Activated naive CD8-positive, alpha-beta T cell treated with anti-CD3 and anti-CD28 coated beads, Interleukin-2, amount 50 U/mL, for 24 hours (primary cell): ENCODE results near the gene MPHOSPH8.
"Not testable (repeated sequence)": the region's sequence is repeated elsewhere in the genome, so short reads cannot be mapped to it uniquely, and the experiment has no call there.

ENCODE experiments used
- ATAC-seq: fragments of 150-1000 bp; cut with Tn5 transposase; one replicate; pipeline ENCODE4 v1.10.0; 2021
- DNase-seq: peaks from one replicate; pipeline ENCODE4 v3.0.0; 2021
- H3K27ac Mint-ChIP-seq: one replicate; pipeline ENCODE4 v1.8.0; 2021; ENCODE audit warnings: mild to moderate bottlenecking, mixed read lengths
- H3K27me3 Mint-ChIP-seq: one replicate; pipeline ENCODE4 v1.8.0; 2021; ENCODE audit warnings: mixed read lengths
- H3K36me3 Mint-ChIP-seq: one replicate; pipeline ENCODE4 v1.8.0; 2021; ENCODE audit warnings: low read depth, mixed read lengths
- H3K4me1 Mint-ChIP-seq: one replicate; pipeline ENCODE4 v1.8.0; 2021; ENCODE audit warnings: mixed read lengths
- H3K4me3 Mint-ChIP-seq: one replicate; pipeline ENCODE4 v1.8.0; 2021; ENCODE audit warnings: mild to moderate bottlenecking, moderate library complexity, mixed read lengths
- H3K9me3 Mint-ChIP-seq: one replicate; pipeline ENCODE4 v1.8.0; 2021; ENCODE audit warnings: mixed read lengths

Gene MPHOSPH8

DNA sequence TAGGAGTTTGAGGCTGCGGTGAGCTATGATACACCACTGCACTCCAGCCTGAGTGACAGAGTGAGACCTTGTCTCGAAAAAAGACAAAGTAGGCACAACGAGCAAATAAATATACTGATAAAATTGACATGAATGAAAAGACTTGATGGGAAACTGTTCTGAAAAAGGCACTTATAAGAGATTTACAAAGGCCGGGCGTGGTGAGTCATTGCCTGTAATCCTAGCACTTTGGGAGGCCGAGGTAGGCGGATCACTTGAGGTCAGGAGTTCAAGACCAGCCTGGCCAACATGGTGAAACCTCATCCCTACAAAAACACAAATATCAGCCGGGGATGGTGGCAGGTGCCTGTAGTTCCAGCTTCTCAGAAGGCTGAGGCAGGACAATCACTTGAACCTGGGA is 58.0 kb downstream of the MPHOSPH8 start:
- not testable (repeated sequence) for H3K27ac Mint-ChIP-seq, H3K4me3 Mint-ChIP-seq

DNA sequence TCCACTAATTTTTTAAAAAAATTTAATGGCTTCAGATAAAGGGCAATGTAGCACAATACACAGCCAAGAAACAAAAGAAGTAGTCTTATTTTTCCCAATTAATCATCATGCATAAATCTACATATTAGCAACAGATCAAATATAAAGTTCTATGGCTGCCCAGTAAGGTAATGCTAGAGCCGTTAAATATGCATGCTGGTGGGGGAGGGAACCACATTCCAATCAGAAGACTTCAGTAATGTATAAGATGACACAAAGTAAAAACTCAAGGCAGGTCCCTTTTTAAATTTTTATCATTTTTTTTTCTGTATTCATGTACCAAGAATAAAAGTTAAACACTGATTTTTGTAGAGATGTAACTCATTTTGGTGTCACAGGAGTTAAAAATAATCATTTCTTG is 62.0 kb downstream of the MPHOSPH8 start:
- DNase-seq (no peak), ATAC-seq (no peak)
- Mint-ChIP-seq H3K36me3 (peaks cover 30% of the 10 kb centered on the region), H3K9me3 (no peaks in the 10 kb centered on the region), H3K4me1 (peaks cover 9% of the 10 kb centered on the region), H3K4me3 (no peak overlapping the region), H3K27me3 (no peaks in the 10 kb centered on the region), H3K27ac (no peak overlapping the region)

More for the DNA sequence above, 58.0 kb downstream of the MPHOSPH8 start:
- H3K27me3 Mint-ChIP-seq, H3K4me1 Mint-ChIP-seq, ATAC-seq, DNase-seq, H3K9me3 Mint-ChIP-seq: not testable (repeated sequence)
- H3K36me3 Mint-ChIP-seq, result peaks cover 23% of the 10 kb centered on the region

DNA sequence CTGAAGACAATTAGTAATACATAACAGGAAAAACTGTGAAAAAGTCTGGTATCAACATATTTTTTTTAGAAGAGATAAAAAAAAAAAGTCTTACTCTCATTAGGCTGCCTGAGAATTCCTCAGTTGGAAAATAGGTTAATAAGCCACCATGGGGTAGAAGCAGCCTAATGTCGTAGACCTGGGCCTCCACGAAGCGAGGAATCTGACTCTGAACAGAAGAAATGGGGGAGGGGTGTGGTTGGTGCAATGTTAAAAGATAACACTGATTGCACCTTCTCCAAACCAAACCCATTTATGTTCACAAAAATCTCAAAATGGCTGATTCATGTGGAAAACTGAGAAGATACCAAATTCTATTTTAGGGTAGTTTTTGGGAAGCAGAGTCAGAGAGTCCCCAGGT is 62.4 kb downstream of the MPHOSPH8 start:
- H3K36me3 Mint-ChIP-seq, result peaks cover 28% of the 10 kb centered on the region
- H3K4me1 Mint-ChIP-seq, result peaks cover 10% of the 10 kb centered on the region
- no peaks in the 10 kb centered on the region for H3K27me3 Mint-ChIP-seq
- ATAC-seq (no peak), DNase-seq (no peak)
- H3K4me3 Mint-ChIP-seq, result no peak overlapping the region
- H3K27ac Mint-ChIP-seq, result no peak overlapping the region
- H3K9me3 Mint-ChIP-seq, result no peaks in the 10 kb centered on the region

DNA sequence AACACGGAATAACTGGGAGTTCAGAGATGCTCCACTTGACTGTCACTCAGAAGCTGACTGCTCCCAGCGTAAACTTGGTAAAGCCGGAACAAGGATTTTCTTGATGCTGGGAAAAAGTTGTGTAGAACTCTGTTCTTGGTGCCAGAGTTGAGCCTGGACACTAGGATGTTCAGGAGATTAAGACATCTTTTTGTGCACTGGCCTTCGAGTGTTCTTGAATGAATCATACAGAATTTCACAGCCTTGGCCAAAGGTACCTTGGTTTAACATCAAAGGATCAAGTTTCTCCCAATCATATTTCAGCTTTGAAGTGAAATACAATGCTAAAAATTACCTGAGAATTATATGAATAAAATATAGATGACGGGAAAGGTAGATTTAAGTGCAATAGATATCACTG is 67.5 kb downstream of the MPHOSPH8 start:
- DNase-seq, H3K4me1 Mint-ChIP-seq, H3K27ac Mint-ChIP-seq, H3K9me3 Mint-ChIP-seq, ATAC-seq, H3K27me3 Mint-ChIP-seq, H3K4me3 Mint-ChIP-seq: not testable (repeated sequence)
- H3K36me3 Mint-ChIP-seq, result peaks cover 12% of the 10 kb centered on the region

DNA sequence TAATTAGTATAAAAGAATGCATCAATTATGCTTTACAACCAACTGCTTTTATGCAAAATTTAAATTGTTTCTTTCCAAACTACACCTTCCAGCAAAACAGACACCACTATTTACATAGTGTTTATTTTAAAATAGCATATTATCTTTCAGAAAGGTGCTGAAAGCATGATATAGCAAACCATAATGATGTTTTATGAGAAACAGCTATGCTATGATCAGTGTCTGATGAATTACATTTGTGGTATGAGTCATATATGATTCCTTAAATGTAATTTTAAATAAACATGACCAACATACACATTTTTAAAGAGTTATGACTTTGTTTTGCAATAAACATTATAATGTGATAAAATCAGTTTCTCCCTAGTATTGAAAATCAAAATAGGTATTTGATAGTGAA is 68.2 kb downstream of the MPHOSPH8 start:
- H3K4me3 Mint-ChIP-seq, H3K27ac Mint-ChIP-seq, H3K27me3 Mint-ChIP-seq, ATAC-seq, H3K4me1 Mint-ChIP-seq, H3K9me3 Mint-ChIP-seq, DNase-seq: not testable (repeated sequence)
- H3K36me3 Mint-ChIP-seq, result peaks cover 12% of the 10 kb centered on the region

DNA sequence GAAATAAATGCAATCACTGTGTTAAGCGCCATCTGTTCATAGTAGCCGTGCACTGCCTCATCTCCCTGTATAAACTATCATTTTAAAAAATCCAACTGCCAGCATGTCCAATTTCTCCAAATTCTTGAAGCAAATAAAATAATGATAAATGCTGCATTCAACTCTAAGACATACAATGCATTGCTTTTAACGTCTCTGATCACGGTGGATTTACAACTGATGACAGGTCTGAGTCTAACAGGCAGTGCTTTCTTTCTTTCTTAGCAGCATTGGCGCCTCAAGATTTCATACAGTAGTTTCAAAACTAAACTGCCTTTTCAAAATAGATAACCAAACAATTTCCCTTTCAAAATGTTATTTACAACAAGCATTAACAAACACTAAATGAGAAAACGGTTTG is 70.8 kb downstream of the MPHOSPH8 start:
- H3K36me3 Mint-ChIP-seq, result peaks cover 11% of the 10 kb centered on the region
- H3K4me3 Mint-ChIP-seq, DNase-seq, ATAC-seq, H3K4me1 Mint-ChIP-seq, H3K27ac Mint-ChIP-seq, H3K9me3 Mint-ChIP-seq, H3K27me3 Mint-ChIP-seq: not testable (repeated sequence)

DNA sequence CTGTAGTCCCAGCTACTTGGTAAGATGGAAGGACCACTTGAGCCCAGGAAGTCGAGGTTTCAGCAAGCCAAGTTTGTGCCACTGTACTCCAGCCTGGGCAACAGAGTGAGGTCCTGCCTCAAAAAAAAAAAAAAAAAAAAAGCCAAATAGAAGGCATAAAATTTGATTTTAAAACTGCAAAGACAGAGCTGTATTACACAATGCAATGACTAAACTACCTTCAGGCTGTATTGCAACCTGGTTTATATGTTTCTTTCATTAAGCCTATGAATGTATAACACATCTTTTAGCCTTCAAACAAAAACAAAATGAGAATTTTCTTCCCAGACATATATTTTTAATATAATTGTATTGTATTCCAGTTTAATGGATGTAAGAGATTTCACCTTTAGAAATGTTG is 75.6 kb downstream of the MPHOSPH8 start:
- DNase-seq, H3K27me3 Mint-ChIP-seq, H3K4me3 Mint-ChIP-seq, H3K9me3 Mint-ChIP-seq, H3K27ac Mint-ChIP-seq, ATAC-seq: not testable (repeated sequence)
- H3K4me1 Mint-ChIP-seq, result peaks cover 16% of the 10 kb centered on the region
- H3K36me3 Mint-ChIP-seq, result peaks cover 11% of the 10 kb centered on the region

DNA sequence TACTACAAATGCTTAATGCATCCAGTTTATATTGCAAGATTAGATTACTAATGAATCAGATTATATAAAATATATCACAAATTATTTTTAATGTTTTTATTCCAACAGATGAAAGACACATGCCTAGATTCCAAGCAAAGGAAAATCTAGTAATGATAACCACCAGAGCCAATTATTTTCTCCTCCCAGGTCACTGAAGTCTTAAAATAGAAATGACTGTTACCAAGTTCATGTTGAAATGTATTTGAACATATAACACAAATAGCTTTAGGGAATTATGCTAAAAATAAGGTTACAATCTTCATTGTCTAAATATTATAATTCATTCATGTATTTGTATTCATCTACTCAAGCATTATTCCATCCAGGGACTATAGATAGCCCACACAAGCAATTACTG is 76.3 kb downstream of the MPHOSPH8 start:
- H3K9me3 Mint-ChIP-seq, H3K27me3 Mint-ChIP-seq, ATAC-seq, H3K27ac Mint-ChIP-seq, DNase-seq, H3K4me3 Mint-ChIP-seq: not testable (repeated sequence)
- peaks cover 17% of the 10 kb centered on the region for H3K36me3 Mint-ChIP-seq
- peaks cover 22% of the 10 kb centered on the region for H3K4me1 Mint-ChIP-seq

DNA sequence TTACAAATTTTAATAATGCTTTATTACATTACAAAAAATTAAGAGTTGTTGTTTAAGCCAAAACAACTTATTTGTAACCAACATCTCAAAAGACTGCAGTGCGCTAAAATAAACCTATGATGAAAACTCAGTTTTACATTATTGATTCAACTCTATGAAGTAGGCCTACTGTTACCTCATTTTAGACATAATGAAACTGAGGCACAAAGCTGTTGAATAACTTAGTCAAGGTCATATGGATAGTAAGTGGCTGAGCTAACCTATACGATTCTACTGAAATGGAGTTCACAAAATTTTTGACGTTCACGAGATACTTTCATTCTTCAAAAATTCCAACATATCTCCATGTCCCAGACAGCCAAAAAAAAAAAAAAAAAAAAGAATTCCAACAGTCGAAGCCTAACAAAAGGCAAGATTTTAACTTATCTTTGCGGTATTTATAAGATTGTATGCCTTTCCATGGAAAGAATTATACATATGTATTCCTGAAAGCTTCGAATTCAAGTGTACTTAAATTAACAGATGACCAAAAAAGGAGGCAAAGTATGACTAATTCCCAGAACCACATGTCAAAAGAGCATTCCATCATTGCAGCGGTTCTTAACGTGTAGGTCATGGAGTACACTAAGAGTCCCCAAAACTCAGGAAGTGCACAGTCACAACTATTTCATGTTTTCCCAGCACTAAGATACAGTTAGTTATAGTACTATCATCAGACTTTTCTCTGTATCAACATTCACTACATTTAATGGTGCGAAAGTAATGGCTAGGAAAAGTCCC is 79.9 kb downstream of the MPHOSPH8 start:
- Mint-ChIP-seq H3K9me3 (no peaks in the 10 kb centered on the region), H3K27me3 (no peaks in the 10 kb centered on the region), H3K36me3 (peaks cover 31% of the 10 kb centered on the region), H3K27ac (peak overlapping the region; percentile 71), H3K4me3 (no peak overlapping the region), H3K4me1 (peaks cover 22% of the 10 kb centered on the region)
- DNase-seq (no peak), ATAC-seq (peak; percentile 99)

DNA sequence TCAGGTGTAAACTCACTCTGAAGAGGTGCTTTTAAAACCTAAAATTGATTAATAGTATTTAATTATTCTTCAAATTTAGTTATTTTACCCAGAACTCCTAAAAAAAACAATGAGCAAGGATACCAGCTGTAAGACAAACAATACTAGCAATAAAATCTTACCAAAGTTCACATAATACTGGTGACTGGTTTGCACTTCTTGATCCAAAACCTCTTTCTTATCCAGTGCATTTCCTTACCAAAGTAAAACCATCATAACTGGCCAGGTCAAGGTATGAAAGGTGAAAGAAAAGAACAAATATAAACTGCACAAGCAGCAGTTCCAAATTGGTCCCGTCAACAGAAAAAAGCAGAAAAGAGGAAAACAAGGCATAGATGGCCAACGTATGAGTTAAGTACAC is 86.6 kb downstream of the MPHOSPH8 start:
- Mint-ChIP-seq H3K9me3 (no peaks in the 10 kb centered on the region), H3K27ac (no peak overlapping the region), H3K4me3 (no peak overlapping the region), H3K27me3 (no peaks in the 10 kb centered on the region), H3K4me1 (peaks cover 2% of the 10 kb centered on the region), H3K36me3 (peaks cover 32% of the 10 kb centered on the region)
- DNase-seq (no peak), ATAC-seq (no peak)
